Stimulated activated naive CD8-positive, alpha-beta T cell treated with anti-CD3 and anti-CD28 coated beads, Interleukin-15, Interleukin-2, amounts not matched to agents 100 U/mL and 50 U/mL, for 24 hours (primary cell): ENCODE data around the gene AOC2.
"Not testable (repeated sequence)": the region's sequence is repeated elsewhere in the genome, so short reads cannot be mapped to it uniquely, and the experiment has no call there.

ENCODE experiments used
- ATAC-seq: fragments of 150-1000 bp; cut with Tn5 transposase; one replicate; pipeline ENCODE4 v1.10.0; 2021
- DNase-seq: peaks from one replicate; pipeline ENCODE4 v3.0.0; 2021

The AOC2 gene

DNA sequence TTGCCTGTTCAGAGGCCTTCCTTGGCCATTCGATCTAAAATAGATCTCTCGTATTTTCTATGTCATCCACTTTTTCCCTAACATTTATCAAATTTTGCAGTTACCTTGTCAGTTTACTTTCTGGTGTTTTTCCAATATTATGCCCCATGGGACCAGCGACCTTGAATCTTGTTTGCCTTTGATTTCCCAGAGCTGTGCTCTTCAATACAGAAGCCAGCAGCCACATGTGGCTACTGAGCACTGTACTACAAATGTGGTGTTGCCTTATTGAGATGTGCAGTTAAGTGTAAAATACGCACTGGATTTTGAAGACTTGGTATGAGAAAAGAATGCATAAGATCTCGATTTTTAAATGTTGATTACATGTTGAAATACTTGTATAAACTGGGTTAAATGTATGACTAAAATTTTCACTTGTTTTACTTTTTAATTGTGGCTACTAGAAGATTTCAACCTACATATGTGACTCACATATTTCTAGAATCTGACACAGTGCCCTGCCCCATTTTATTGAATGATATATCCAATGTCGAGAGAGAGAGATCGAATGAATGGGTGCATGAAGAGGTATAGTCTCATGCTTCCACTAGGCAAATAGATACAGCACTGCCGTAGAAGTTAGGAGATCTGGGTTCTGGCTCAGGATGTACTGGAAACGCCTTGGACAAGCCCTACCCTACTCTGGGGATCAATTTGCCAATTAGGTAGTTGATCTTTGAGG, 12.0 kb upstream of the AOC2 start:
- no peak for DNase-seq
- ATAC-seq = peak; percentile 5

DNA sequence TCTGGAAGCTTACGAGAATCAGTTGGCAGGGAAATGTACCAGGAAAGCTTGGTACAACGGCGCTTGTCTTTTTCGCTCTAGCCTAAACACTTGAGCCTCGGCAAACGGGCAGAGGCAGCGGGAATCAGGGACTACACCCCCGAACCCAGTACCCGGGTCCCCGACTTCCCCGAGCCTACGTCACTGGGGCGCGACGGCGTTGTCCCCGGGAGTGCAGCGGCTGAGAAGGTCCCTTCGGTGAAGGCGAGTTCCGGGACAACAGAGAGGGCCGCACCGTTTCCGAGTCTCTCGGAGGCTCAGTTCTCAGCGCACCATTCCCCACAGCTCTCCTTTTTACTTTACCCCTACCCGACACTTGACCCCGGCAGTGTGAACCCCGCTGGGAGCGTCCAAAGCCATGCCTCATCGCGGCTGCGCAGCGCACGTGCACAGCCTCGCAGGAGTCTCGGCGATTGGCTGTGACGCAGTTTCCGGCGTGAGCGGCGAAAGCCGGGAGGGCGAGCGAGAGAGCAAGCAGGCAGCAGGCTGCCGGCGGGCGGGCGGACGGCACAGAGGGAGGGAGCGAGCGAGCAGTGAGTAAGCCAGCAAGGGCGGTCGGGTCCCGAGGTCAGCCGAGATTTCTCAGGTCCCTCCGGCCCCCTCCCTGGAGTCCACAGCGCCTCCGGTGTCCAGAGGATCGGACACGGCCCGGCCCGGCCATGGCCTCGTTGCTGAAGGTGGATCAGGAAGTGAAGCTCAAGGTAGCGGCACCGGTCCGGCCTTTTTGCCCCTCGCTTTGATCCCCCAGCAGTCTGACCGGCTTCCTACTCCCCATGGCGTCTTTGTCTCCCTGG, 11.2 kb upstream of the AOC2 start, which contains the start of gene PSME3:
Gene PSME3 (plus strand): TSS at position 464 of the 833 bp plus-strand sequence. CDS start 235 bp downstream, at position 699.
- ATAC-seq (peak; percentile 87), DNase-seq (peak; percentile 94)

- no peak for DNase-seq
- peak; percentile 1 for ATAC-seq
Measured at GRCh38 chr17:42833767-42834422, 10.5 kb upstream of the AOC2 start.

DNA sequence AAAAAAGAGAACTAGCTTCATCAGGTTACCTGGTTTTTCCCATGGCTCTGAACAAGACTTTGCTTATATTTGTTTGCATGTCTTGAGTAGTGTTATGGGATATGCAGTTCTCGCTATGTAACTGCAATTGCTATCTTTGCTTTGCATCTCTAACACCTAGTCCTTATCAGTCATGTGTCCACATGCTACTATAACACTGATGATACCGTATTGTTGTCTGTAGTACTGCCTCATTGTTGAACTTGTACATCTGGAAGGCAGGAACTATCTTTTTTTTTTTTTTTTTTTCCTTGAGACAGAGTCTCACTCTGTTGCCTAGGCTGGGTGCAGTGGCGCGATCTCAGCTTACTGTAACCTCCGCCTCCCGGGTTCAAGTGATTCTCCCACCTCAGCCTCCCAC, 8.6 kb upstream of the AOC2 start:
- ATAC-seq (no peak), DNase-seq (no peak)

GRCh38 chr17:42841975-42842685, 2.2 kb upstream of the AOC2 start:
- no peak for DNase-seq
- no peak for ATAC-seq

- DNase-seq = no peak
- ATAC-seq = no peak
Measured at GRCh38 chr17:42843358-42843934, 934 bp upstream of the AOC2 start.

DNA sequence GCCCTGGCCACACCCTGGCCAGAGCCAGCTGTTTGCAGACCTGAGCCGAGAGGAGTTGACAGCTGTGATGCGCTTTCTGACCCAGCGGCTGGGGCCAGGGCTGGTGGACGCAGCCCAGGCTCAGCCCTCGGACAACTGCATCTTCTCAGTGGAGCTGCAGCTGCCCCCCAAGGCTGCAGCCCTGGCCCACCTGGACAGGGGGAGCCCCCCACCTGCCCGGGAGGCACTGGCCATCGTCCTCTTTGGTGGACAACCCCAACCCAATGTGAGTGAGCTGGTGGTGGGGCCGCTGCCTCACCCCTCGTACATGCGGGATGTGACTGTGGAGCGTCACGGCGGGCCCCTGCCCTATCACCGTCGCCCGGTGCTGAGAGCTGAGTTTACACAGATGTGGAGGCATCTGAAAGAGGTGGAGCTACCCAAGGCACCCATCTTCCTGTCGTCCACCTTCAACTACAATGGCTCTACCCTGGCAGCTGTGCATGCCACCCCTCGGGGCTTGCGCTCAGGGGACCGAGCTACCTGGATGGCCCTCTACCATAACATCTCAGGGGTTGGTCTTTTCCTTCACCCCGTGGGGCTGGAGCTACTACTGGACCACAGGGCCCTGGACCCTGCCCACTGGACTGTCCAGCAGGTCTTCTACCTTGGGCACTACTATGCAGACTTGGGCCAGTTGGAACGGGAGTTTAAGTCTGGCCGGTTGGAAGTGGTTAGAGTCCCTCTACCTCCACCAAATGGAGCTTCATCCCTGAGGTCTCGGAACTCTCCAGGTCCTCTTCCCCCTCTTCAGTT, 578 bp downstream of the AOC2 start:
- no peak for ATAC-seq
- no peak for DNase-seq

- DNase-seq (no peak), ATAC-seq (peak; percentile 3)
Measured at GRCh38 chr17:42845556-42845917, 1.2 kb downstream of the AOC2 start.

DNA sequence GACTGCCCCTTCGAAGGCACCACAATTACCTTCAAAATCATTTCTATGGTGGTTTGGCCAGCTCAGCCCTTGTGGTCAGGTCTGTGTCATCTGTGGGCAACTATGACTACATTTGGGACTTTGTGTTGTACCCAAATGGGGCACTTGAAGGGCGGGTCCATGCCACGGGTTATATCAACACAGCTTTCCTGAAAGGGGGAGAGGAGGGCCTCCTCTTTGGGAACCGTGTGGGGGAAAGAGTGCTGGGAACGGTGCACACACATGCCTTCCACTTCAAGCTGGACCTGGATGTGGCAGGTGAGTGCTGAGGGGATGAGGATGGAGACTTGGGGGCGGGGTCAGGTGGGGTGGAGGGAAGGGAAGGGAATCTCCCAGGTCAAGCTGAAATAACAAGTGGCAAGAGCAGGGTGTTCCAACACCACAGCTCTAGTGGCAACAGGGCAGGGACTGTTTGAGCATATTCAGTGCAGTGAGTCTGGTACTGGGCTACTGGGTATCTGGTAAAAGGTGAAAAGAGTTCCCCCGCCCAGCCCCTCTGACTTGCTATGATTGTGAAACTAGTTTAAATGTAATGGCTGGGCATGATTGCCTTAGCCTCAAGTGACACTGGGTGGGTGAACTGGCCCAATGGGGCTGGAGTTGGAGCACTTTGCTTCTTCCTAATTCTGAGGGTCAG, 1.7 kb downstream of the AOC2 start:
- DNase-seq (peak; percentile 73), ATAC-seq (peak; percentile 88)

DNA sequence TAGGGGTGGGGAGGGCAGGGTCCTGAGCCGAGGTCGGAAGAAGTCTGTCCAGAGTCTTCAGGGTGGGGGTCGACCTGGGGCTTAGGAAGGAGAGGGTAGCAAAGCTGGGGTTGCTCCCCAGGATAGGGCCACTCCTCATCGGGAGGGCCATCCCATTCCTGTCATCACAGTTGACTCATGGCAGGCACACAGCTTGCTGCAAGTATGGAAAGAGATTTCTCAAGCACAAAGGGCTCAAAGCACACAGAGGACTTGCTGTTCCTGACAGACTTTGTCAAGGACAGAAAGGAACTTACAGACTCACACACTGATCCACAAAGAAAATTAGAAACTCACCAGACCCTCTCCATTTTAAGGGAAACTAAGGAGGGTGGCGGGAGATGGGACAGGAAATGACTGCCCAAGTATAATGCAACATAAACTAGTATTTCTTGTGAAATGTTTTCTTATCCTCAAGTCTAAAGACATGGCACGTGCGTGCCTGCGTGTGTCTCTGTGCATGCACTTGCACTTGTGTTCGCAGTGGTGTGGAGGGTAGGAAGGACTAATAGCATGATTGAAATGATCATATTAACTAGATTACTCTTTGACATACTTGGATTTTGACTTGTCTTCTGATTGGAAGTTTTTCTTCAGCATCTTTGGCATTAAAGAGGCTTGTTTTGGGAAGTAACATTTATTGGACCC, 2.4 kb downstream of the AOC2 start:
- no peak for ATAC-seq
- no peak for DNase-seq

- ATAC-seq (no peak), DNase-seq (no peak)
Measured at GRCh38 chr17:42848093-42848492, 3.7 kb downstream of the AOC2 start.

- no peak for ATAC-seq
Measured at GRCh38 chr17:42849031-42849430, 4.7 kb downstream of the AOC2 start.

GRCh38 chr17:42849451-42850181, 5.2 kb downstream of the AOC2 start:
- DNase-seq = no peak
- no peak for ATAC-seq

More at GRCh38 chr17:42849031-42849430, 4.7 kb downstream of the AOC2 start:
- no peak for DNase-seq

GRCh38 chr17:42850954-42851353, 6.6 kb downstream of the AOC2 start, which contains the start of gene AOC3:
TSS of gene AOC3 (plus strand) at chr17:42851199. CDS start at chr17:42851344, 145 bp downstream.
- no peak for DNase-seq
- ATAC-seq = no peak

GRCh38 chr17:42851371-42852240, 7.2 kb downstream of the AOC2 start:
- DNase-seq, ATAC-seq: not testable (repeated sequence)

DNA sequence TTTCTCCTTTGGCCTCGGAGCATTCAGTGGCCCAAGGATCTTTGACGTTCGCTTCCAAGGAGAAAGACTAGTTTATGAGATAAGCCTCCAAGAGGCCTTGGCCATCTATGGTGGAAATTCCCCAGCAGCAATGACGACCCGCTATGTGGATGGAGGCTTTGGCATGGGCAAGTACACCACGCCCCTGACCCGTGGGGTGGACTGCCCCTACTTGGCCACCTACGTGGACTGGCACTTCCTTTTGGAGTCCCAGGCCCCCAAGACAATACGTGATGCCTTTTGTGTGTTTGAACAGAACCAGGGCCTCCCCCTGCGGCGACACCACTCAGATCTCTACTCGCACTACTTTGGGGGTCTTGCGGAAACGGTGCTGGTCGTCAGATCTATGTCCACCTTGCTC, 8.0 kb downstream of the AOC2 start:
- DNase-seq (no peak), ATAC-seq (no peak)

- no peak for DNase-seq
Measured at GRCh38 chr17:42853004-42853403, 8.6 kb downstream of the AOC2 start.

GRCh38 chr17:42853597-42853967, 9.2 kb downstream of the AOC2 start:
- ATAC-seq (no peak), DNase-seq (no peak)

More at GRCh38 chr17:42853004-42853403, 8.6 kb downstream of the AOC2 start:
- ATAC-seq = no peak
